Panc1 (cell line): ENCODE data around the gene MGMT. TPM values are rescaled to one million over a fixed set of nuclear protein-coding genes. Genes with fewer than 3 reads are reported as not detected.

ENCODE experiments used
- ATAC-seq: fragments of 200-7000 bp; cut with Tn5 transposase; 2 replicates; pipeline ENCODE4 v1.9.1; 2020; ENCODE audit warnings: mild to moderate bottlenecking, moderate library complexity
- BruUV-seq: library from RNA; stranded (reverse); fragments of 400-500 nt; replicated peaks from 2 replicates; lab custom pipeline; 2021; lab: Mats Ljungman, UMichigan
- CTCF ChIA-PET: fragments of 300-600 bp; sonication (Branson Sonifier 250); formaldehyde crosslinking; loops from one replicate; lab custom pipeline; 2022; ENCODE audit warnings: antibody characterized with exemption; lab: Charles Lee
- POLR2A ChIA-PET: fragments of 300-600 bp; sonication (Branson Sonifier 250); formaldehyde crosslinking; loops from one replicate; lab custom pipeline; 2022; ENCODE audit warnings: antibody characterized with exemption; lab: Charles Lee
- DNase-seq: peaks from one replicate; pipeline ENCODE4 v3.0.0-alpha.2; 2010; ENCODE audit warnings: low read depth, low spot score
- H3K27ac ChIP-seq: 2 replicates; pipeline ENCODE4 v1.5.1; 2011; ENCODE audit warnings: mild to moderate bottlenecking, low read length, inconsistent platforms
- H3K27me3 ChIP-seq: fragments of 200-500 bp; sonication (Bioruptor generic); 2 replicates; pipeline ENCODE4 v1.6.0; 2014; ENCODE audit warnings: low read length, inconsistent platforms; ENCODE audit not compliant: control insufficient read depth, insufficient read depth
- H3K36me3 ChIP-seq: fragments of 200-500 bp; sonication (Bioruptor generic); 2 replicates; pipeline ENCODE4 v1.5.1; 2014; ENCODE audit warnings: inconsistent platforms, mild to moderate bottlenecking, low read length, moderate library complexity; ENCODE audit not compliant: control insufficient read depth, insufficient read depth
- H3K4me1 ChIP-seq: 2 replicates; pipeline ENCODE4 v1.5.1; 2011; ENCODE audit warnings: inconsistent platforms, mild to moderate bottlenecking, low read length, moderate library complexity; ENCODE audit not compliant: control insufficient read depth, insufficient read depth
- H3K4me3 ChIP-seq, 2 experiments: 2 replicates each; pipeline ENCODE4 v1.5.1; 2011 to 2012; ENCODE audit warnings: low read depth in 2 of 2, low read length in 2 of 2, mild to moderate bottlenecking in 2 of 2, inconsistent platforms in 1 of 2, moderate library complexity in 1 of 2
- H3K9me3 ChIP-seq: fragments of 200-500 bp; sonication (Bioruptor generic); 2 replicates; pipeline ENCODE4 v1.5.1; 2014; ENCODE audit warnings: low read depth, mild to moderate bottlenecking, inconsistent platforms, low read length, moderate library complexity; ENCODE audit not compliant: control insufficient read depth, insufficient read depth
- POLR2AphosphoS5 ChIP-seq: IDR thresholded peaks from 2 replicates; pipeline ENCODE4 v1.6.1; 2012; ENCODE audit warnings: mild to moderate bottlenecking, low read depth, low read length, moderate library complexity
- SIN3A ChIP-seq: IDR thresholded peaks from 2 replicates; pipeline ENCODE4 v1.6.1; 2012; ENCODE audit warnings: low read depth, mild to moderate bottlenecking, low read length, moderate library complexity, borderline replicate concordance; ENCODE audit not compliant: insufficient read depth
- TCF7L2 ChIP-seq: IDR thresholded peaks from 2 replicates; pipeline ENCODE4 v1.6.1; 2011; ENCODE audit warnings: mild to moderate bottlenecking, low read depth, low read length, inconsistent platforms
- in situ Hi-C: cut with HindIII; loops from 2 replicates; pipeline ENCODE4 v1.10.0; 2016; ENCODE audit warnings: low sequenced_read_pairs, low pct_unique_long_range_greater_than_20kb
- intact Hi-C: fragments of 100-400 bp; cut with micrococcal nuclease; formaldehyde crosslinking; loops from one replicate; pipeline ENCODE4 v1.10.0; 2022; ENCODE audit not compliant: unreplicated experiment
- total RNA-seq: library from RNA; stranded (reverse); gene quantifications from one replicate; pipeline ENCODE4 v1.2.1, GENCODE V29; 2021; ENCODE audit not compliant: unreplicated experiment
- TF ChIP-seq, protein P1 (sequence below), 2 experiments: IDR thresholded peaks; 2 replicates each; pipeline ENCODE4 v1.6.1; 2011 to 2012; ENCODE audit warnings: low read depth in 2 of 2, control low read depth in 1 of 2, low read length in 1 of 2, mild to moderate bottlenecking in 1 of 2, moderate library complexity in 1 of 2; ENCODE audit not compliant: insufficient read depth in 1 of 2
- TF ChIP-seq, protein P2 (sequence below): fragments of 450-650 bp; IDR thresholded peaks from 2 replicates; pipeline ENCODE4 v1.5.1; 2017; ENCODE audit warnings: mild to moderate bottlenecking

Gene MGMT
- total RNA-seq, 1 experiment from 2014 or later = 27.3 TPM

DNA sequence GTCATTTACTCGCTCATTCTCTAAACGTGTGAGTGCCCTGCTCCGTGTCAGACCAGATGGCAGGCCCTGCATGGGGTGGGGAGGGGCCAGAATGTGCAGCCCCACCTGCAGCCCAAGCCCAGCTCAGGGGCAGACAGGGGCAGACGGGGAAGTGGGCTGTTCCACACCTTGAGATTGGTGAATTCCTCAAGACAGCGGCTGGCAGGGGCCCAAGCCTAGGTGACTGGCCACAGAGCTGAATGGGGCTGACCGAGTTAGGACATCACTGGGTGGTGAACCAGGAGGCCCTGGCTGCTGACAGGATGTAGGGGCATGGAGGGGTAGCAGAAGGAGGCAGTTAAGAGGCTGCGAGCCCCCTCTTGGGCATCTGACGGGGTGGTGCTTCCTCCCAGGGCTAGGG, 79.1 kb downstream of the MGMT start:
- TF ChIP-seq, protein P1, sequence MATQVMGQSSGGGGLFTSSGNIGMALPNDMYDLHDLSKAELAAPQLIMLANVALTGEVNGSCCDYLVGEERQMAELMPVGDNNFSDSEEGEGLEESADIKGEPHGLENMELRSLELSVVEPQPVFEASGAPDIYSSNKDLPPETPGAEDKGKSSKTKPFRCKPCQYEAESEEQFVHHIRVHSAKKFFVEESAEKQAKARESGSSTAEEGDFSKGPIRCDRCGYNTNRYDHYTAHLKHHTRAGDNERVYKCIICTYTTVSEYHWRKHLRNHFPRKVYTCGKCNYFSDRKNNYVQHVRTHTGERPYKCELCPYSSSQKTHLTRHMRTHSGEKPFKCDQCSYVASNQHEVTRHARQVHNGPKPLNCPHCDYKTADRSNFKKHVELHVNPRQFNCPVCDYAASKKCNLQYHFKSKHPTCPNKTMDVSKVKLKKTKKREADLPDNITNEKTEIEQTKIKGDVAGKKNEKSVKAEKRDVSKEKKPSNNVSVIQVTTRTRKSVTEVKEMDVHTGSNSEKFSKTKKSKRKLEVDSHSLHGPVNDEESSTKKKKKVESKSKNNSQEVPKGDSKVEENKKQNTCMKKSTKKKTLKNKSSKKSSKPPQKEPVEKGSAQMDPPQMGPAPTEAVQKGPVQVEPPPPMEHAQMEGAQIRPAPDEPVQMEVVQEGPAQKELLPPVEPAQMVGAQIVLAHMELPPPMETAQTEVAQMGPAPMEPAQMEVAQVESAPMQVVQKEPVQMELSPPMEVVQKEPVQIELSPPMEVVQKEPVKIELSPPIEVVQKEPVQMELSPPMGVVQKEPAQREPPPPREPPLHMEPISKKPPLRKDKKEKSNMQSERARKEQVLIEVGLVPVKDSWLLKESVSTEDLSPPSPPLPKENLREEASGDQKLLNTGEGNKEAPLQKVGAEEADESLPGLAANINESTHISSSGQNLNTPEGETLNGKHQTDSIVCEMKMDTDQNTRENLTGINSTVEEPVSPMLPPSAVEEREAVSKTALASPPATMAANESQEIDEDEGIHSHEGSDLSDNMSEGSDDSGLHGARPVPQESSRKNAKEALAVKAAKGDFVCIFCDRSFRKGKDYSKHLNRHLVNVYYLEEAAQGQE (IDR thresholded peaks at IDR 0.05; ENCODE audit: insufficient read depth in 1 of 2, low read depth in 2 of 2, low read length in 1 of 2) = no peak
- TF ChIP-seq TCF7L2 (no peak), SIN3A (no peak), POLR2AphosphoS5 (no peak)
- TF ChIP-seq, protein P2, sequence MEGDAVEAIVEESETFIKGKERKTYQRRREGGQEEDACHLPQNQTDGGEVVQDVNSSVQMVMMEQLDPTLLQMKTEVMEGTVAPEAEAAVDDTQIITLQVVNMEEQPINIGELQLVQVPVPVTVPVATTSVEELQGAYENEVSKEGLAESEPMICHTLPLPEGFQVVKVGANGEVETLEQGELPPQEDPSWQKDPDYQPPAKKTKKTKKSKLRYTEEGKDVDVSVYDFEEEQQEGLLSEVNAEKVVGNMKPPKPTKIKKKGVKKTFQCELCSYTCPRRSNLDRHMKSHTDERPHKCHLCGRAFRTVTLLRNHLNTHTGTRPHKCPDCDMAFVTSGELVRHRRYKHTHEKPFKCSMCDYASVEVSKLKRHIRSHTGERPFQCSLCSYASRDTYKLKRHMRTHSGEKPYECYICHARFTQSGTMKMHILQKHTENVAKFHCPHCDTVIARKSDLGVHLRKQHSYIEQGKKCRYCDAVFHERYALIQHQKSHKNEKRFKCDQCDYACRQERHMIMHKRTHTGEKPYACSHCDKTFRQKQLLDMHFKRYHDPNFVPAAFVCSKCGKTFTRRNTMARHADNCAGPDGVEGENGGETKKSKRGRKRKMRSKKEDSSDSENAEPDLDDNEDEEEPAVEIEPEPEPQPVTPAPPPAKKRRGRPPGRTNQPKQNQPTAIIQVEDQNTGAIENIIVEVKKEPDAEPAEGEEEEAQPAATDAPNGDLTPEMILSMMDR = no peak

DNA sequence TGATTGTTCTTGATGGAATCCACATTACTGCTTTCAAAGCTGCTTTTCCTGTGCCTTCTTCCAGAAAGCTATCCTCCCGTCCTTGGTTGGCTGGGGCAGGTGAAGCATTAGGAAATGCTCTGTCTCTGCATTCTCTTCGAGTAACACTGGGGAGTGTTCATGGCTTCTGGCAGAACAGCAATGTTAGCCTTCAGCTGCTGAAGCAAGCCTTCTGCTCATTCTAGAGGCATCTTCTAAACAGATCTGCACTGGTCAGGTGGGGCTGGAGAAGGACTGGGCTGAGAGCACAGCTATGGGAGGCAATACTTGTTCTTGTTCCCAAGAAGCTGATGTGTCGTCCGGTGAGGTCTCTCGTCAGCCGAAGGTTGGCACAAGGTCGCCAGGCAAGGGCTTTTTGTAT, 80.6 kb downstream of the MGMT start:
- Histone ChIP-seq H3K9me3 (no peaks in the 10 kb centered on the region), H3K4me3 (no peak overlapping the region), H3K36me3 (no peaks in the 10 kb centered on the region), H3K4me1 (no peaks in the 10 kb centered on the region), H3K27ac (no peak overlapping the region), H3K27me3 (no peaks in the 10 kb centered on the region)
- DNase-seq = no peak
- no peak for ATAC-seq
- ChIA-PET POLR2A (no interaction called here), CTCF (no interaction called here)
- BruUV-seq = TSS peak; percentile 13
- intact Hi-C loops (no loop called here), in situ Hi-C loops (no loop called here)
- TF ChIP-seq, protein P2 = no peak
- TF ChIP-seq TCF7L2 (no peak), POLR2AphosphoS5 (no peak), SIN3A (no peak)
- TF ChIP-seq, protein P1 (IDR thresholded peaks at IDR 0.05; ENCODE audit: insufficient read depth in 1 of 2, low read depth in 2 of 2, low read length in 1 of 2) = no peak

More for the DNA sequence above, 79.1 kb downstream of the MGMT start:
- Histone ChIP-seq H3K4me1 (no peaks in the 10 kb centered on the region), H3K9me3 (no peaks in the 10 kb centered on the region), H3K36me3 (no peaks in the 10 kb centered on the region), H3K27ac (no peak overlapping the region), H3K4me3 (no peak overlapping the region), H3K27me3 (no peaks in the 10 kb centered on the region)
- DNase-seq = no peak
- no TSS peak for BruUV-seq
- ChIA-PET POLR2A (no interaction called here), CTCF (no interaction called here)
- intact Hi-C loops (no loop called here), in situ Hi-C loops (no loop called here)
- ATAC-seq = no peak
